HG03108 (cell line): ENCODE results near the gene NCOA6.

Experiments
- ATAC-seq: cut with Tn5 transposase; IDR thresholded peaks from one replicate; pipeline ENCODE4 v1.9.1; 2021; ENCODE audit warnings: moderate library complexity; ENCODE audit not compliant: unreplicated experiment

Gene NCOA6

GRCh38 chr20:34705397-34706301 is 119.8 kb downstream of the NCOA6 start:
- no peak for ATAC-seq

GRCh38 chr20:34705008-34705396 is 120.4 kb downstream of the NCOA6 start:
- no peak for ATAC-seq

- peak; percentile 38 for ATAC-seq
Measured at GRCh38 chr20:34704177-34705007, 121.1 kb downstream of the NCOA6 start, which contains the start of gene TP53INP2. Gene TP53INP2 (plus strand): TSS chr20:34704344. CDS start chr20:34708740, 4,396 bp downstream.

- ATAC-seq: no peak
Measured at GRCh38 chr20:34703424-34704176, 121.9 kb downstream of the NCOA6 start.

- ATAC-seq: no peak
Measured at GRCh38 chr20:34703061-34703423, 122.4 kb downstream of the NCOA6 start.

GRCh38 chr20:34701405-34702085 is 123.9 kb downstream of the NCOA6 start:
- ATAC-seq: no peak

- ATAC-seq: no peak
Measured at GRCh38 chr20:34693414-34693813, 132.0 kb downstream of the NCOA6 start.

- no peak for ATAC-seq
Measured at GRCh38 chr20:34691838-34692237, 133.6 kb downstream of the NCOA6 start.

- ATAC-seq: no peak
Measured at GRCh38 chr20:34689486-34689885, 136.0 kb downstream of the NCOA6 start.

GRCh38 chr20:34683667-34684066 is 141.8 kb downstream of the NCOA6 start:
- no peak for ATAC-seq

GRCh38 chr20:34680586-34681175 is 144.8 kb downstream of the NCOA6 start:
- no peak for ATAC-seq

GRCh38 chr20:34676642-34677373 is 148.6 kb downstream of the NCOA6 start, which contains the start of gene PIGU:
Gene PIGU (minus strand): TSS chr20:34677092. CDS start chr20:34677085, 7 bp downstream.
- peak; percentile 98 for ATAC-seq

GRCh38 chr20:34675993-34676641 is 149.3 kb downstream of the NCOA6 start:
- ATAC-seq: no peak

GRCh38 chr20:34675561-34675960 is 149.9 kb downstream of the NCOA6 start:
- no peak for ATAC-seq

GRCh38 chr20:34673412-34673811 is 152.0 kb downstream of the NCOA6 start:
- ATAC-seq: no peak

- ATAC-seq: no peak
Measured at GRCh38 chr20:34669094-34669493, 156.4 kb downstream of the NCOA6 start.
